Karpas-422 (cell line): Measurements from ENCODE around the gene ITGA7. TPM values are rescaled to one million over a fixed set of nuclear protein-coding genes. Genes with fewer than 3 reads are reported as not detected.

ENCODE experiments used
- DNase-seq: peaks from one replicate; pipeline ENCODE4 v3.0.0-alpha.2; 2015
- H2AFZ ChIP-seq: fragments of 200-600 bp; sonication (generic); 2 replicates; pipeline ENCODE4 v1.6.1; 2014; ENCODE audit warnings: antibody characterized with exemption, low read length, mixed read lengths
- H3K27ac ChIP-seq: fragments of 200-600 bp; sonication (generic); 2 replicates; pipeline ENCODE4 v1.5.1; 2014; ENCODE audit warnings: mild to moderate bottlenecking, low read length, moderate library complexity
- H3K27me3 ChIP-seq: fragments of 200-600 bp; sonication (generic); 2 replicates; pipeline ENCODE4 v1.6.1; 2014; ENCODE audit warnings: low read length, mixed read lengths
- H3K36me3 ChIP-seq: fragments of 200-600 bp; sonication (generic); 2 replicates; pipeline ENCODE4 v1.6.1; 2014; ENCODE audit warnings: low read length, mixed read lengths; ENCODE audit not compliant: insufficient read depth
- H3K4me1 ChIP-seq: fragments of 200-600 bp; sonication (generic); 2 replicates; pipeline ENCODE4 v1.6.1; 2014; ENCODE audit warnings: mild to moderate bottlenecking, low read length, mixed read lengths
- H3K4me2 ChIP-seq: fragments of 200-600 bp; sonication (generic); 2 replicates; pipeline ENCODE4 v1.6.1; 2014; ENCODE audit warnings: low read length, low read depth, mild to moderate bottlenecking; ENCODE audit not compliant: poor library complexity, severe bottlenecking
- H3K4me3 ChIP-seq: fragments of 200-600 bp; sonication (generic); 2 replicates; pipeline ENCODE4 v1.5.1; 2014; ENCODE audit warnings: mild to moderate bottlenecking, antibody characterized with exemption, low read length, mixed read lengths
- H3K79me2 ChIP-seq: fragments of 200-600 bp; sonication (generic); 2 replicates; pipeline ENCODE4 v1.6.1; 2014; ENCODE audit warnings: mild to moderate bottlenecking, low read length, mixed read lengths
- H3K9ac ChIP-seq: fragments of 200-600 bp; sonication (generic); 2 replicates; pipeline ENCODE4 v1.6.0; 2014; ENCODE audit warnings: low read length
- H3K9me2 ChIP-seq: fragments of 200-600 bp; sonication (generic), shearing (Covaris generic); replicated peaks from 2 replicates; pipeline ENCODE4 v1.6.0; 2014; ENCODE audit warnings: mild to moderate bottlenecking, low read length, moderate library complexity; ENCODE audit not compliant: insufficient read depth
- H3K9me3 ChIP-seq: fragments of 300-700, 200-600 bp; sonication (generic); 2 replicates; pipeline ENCODE4 v1.6.1; 2014; ENCODE audit warnings: low read length, mixed read lengths
- H4K20me1 ChIP-seq: fragments of 200-600 bp; sonication (generic); 2 replicates; pipeline ENCODE4 v1.6.1; 2014; ENCODE audit warnings: mild to moderate bottlenecking, antibody characterized with exemption, low read length, low read depth; ENCODE audit not compliant: insufficient read depth
- total RNA-seq: library from RNA; depleted of rRNA; stranded (reverse); fragments of >200 nt; shearing (Covaris generic); gene quantifications from 2 replicates; pipeline ENCODE4 v1.2.3, GENCODE V29; 2014; ENCODE audit warnings: low replicate concordance

Gene ITGA7
- total RNA-seq, 1 experiment from 2014 or later = 0.78 TPM

DNA sequence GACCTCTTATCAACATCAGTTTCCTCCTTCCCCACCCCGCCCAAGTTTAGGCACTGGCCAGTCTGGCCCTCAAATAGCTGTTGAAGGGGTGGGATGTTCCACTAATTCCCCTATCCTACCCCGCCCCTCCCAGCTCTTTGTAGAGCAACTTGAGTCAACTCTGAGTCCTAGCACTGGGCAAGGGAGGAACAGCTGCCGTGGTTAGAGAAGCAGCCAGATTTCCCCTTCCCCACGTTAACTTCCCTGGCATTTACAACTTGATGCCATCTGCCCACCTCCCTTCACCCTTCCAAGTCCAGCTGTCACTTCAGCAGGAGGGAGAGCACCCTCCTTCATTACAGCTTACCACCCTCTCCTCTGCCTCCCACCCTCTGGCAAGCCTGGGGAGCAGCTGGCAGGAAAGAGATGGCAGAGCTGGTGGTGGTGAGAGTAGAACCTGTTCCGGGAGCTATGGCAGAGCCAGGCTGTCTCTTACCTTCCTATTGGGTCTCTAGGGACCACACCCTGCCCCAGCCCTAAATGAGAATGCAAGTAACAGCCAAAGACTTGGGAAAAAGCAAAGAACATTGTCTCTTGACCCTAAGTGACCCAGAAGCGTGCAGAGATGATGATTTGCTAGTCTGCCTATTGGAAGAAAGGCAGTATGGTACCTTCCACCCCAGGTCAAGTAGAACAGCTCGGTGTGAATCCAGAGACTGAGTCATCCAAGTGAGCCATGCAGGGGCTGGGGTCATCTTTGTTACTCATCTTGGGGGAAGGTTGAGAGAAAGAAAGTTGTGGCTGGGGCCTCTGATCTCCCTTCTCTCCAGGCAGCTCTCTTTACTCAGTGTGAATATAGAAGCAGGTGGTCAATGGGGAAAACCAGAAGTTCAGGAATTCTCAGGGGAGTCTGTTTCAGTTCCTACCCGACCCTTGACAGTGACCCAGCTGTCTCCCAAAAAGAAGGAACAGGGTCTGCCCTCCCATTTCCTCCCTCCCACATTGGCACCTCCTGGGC, 9.6 kb upstream of the ITGA7 start:
- Histone ChIP-seq H3K79me2 (peaks cover 25% of the 10 kb centered on the region), H3K27me3 (no peaks in the 10 kb centered on the region), H2AFZ (no peak overlapping the region), H3K9me2 (no peaks in the 10 kb centered on the region), H3K4me2 (peak overlapping the region; percentile 95), H3K9me3 (no peaks in the 10 kb centered on the region), H4K20me1 (no peaks in the 10 kb centered on the region), H3K9ac (peak overlapping the region; percentile 84), H3K27ac (peak overlapping the region; percentile 76; the same call in 1 of the 2 replicates), H3K4me1 (peaks cover 34% of the 10 kb centered on the region), H3K4me3 (peak overlapping the region; percentile 74), H3K36me3 (no peaks in the 10 kb centered on the region)
- DNase-seq = no peak

DNA sequence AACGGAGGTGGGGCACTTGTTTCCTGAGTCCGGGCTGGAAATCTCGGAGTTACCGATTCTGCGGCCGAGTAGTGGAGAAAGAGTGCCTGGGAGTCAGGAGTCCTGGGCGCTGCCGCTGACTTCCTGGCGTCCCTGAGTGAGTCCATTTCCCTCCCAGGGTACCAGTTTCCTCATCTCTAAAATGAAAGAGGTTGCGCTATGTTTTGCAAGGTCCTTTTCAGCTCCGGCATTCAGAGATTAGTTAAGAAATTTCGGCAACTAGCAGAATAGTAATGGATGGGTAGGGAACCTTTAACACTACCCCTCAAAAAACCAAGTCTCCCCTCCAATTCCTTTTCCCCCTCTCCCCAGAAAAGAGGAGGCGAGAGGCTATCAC, 8.9 kb upstream of the ITGA7 start:
- Histone ChIP-seq H4K20me1 (no peaks in the 10 kb centered on the region), H3K4me3 (peak overlapping the region; percentile 74), H3K4me1 (peaks cover 34% of the 10 kb centered on the region), H3K27ac (peak overlapping the region; percentile 76; the same call in 1 of the 2 replicates), H3K9me2 (no peaks in the 10 kb centered on the region), H3K9ac (peak overlapping the region; percentile 84), H3K4me2 (peak overlapping the region; percentile 95), H3K36me3 (no peaks in the 10 kb centered on the region), H2AFZ (peak overlapping the region; percentile 81; the same call in 1 of the 2 replicates), H3K27me3 (no peaks in the 10 kb centered on the region), H3K9me3 (no peaks in the 10 kb centered on the region), H3K79me2 (peaks cover 25% of the 10 kb centered on the region)
- no peak for DNase-seq

DNA sequence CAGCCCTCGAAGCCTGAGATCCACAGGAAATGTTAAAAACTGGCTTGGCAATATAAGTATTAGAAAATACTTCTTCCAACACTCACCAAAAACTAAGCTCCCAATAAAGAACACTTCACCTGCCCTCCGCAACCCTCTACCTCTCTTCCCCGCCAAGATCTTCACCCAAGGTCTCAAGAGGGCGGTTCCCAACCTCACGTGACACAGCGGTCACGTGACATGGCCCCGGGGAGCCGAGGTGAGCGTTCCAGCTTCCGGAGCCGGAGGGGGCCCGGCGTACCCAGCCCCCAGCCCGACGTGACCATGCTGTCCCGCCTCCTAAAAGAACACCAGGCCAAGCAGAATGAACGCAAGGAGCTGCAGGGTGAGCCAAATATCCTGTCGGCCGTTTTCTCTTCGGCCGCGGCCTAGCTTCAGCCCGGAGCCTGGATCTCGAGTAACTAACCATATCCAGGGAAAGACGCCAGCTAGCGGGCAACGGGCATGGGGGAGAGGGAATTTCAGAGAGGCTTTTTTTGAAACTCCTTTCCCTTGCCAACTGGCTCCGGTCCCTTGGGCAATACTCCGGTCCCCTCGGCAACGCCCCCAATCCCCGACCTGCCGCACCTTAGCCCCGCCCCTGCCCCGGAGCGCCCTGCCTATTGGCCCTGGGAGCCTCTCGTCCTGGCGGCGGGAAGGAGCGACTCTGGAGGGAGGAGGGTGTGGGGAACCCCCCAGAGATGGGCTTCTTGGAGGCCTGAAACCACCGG, 8.3 kb upstream of the ITGA7 start, which contains the start of gene BLOC1S1:
Gene BLOC1S1 (plus strand): TSS at position 214 of the 749 bp plus-strand sequence. CDS start 6 bp downstream, at position 220.
- no peaks in the 10 kb centered on the region for H3K9me3 ChIP-seq
- peak within 1 kb of the TSS; percentile 95 for H3K4me2 ChIP-seq
- H2AFZ ChIP-seq = peak within 1 kb of the TSS; percentile 81
- DNase-seq = peak; percentile 98
- H3K4me1 ChIP-seq = peaks cover 34% of the 10 kb centered on the region
- peak within 1 kb of the TSS; percentile 84 for H3K9ac ChIP-seq
- H3K27ac ChIP-seq = peak within 1 kb of the TSS; percentile 76
- no peaks in the 10 kb centered on the region for H3K36me3 ChIP-seq
- no peaks in the 10 kb centered on the region for H3K9me2 ChIP-seq
- H3K79me2 ChIP-seq = peaks cover 25% of the 10 kb centered on the region
- H4K20me1 ChIP-seq = no peaks in the 10 kb centered on the region
- H3K4me3 ChIP-seq = peak within 1 kb of the TSS; percentile 74
- H3K27me3 ChIP-seq = no peaks in the 10 kb centered on the region

DNA sequence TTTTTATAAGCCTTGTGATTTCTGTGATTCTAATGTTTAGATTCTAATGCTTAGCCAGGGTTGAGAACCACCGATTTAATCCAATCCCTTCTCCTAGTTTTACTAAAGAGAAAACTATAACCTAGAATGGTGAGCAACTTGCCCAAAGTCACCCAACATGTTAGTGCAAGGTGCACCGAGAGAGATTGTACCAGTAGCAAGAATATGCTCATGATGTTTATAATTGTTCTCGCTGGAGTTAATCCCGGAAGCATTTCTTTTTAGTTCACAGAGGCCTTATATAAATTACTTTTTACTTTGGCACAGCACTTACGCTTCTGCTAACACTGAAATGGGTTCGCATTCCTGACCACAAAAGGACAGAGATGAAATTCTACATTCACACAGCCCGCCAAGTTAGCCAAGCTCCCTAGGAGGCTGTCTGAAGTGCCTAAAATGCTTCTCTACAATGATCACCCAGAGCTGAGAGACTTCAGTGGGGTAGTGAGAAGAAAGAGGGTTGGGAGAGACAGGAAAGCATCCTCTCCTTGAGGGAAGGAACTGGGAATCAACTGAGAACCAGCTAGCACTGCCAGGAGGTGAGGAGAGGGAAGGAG, 7.6 kb upstream of the ITGA7 start:
- Histone ChIP-seq H3K4me1 (peaks cover 34% of the 10 kb centered on the region), H3K27me3 (no peaks in the 10 kb centered on the region), H3K79me2 (peaks cover 25% of the 10 kb centered on the region), H4K20me1 (no peaks in the 10 kb centered on the region), H3K4me3 (peak overlapping the region; percentile 74), H3K9ac (peak overlapping the region; percentile 84), H3K27ac (no peak overlapping the region), H3K9me2 (no peaks in the 10 kb centered on the region), H3K36me3 (no peaks in the 10 kb centered on the region), H3K9me3 (no peaks in the 10 kb centered on the region), H3K4me2 (peak overlapping the region; percentile 95), H2AFZ (peak overlapping the region; percentile 81)
- no peak for DNase-seq

DNA sequence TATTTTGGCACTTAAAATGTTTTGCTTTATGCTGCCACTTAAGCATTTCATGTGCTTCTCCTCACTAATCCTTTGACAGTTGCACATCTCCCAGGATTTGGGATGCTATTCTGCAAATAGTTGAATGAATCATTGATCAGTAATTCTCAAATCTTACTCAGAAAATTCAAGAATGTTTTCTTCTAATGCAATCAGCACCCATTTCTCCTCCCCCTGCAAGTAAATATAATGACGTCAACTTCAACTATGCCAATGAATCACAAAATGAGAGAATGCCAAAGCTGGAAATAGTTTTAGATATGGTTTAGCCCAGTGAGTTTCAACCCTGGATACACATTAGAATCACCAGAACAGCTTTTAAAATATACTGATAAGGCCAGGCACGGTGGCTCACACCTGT, 6.0 kb upstream of the ITGA7 start:
- H2AFZ ChIP-seq = no peak overlapping the region
- peaks cover 23% of the 10 kb centered on the region for H3K79me2 ChIP-seq
- H3K9me2 ChIP-seq = no peaks in the 10 kb centered on the region
- no peak overlapping the region for H3K4me2 ChIP-seq
- no peaks in the 10 kb centered on the region for H3K9me3 ChIP-seq
- H3K36me3 ChIP-seq = no peaks in the 10 kb centered on the region
- no peak overlapping the region for H3K27ac ChIP-seq
- H3K9ac ChIP-seq = no peak overlapping the region
- H4K20me1 ChIP-seq = no peaks in the 10 kb centered on the region
- no peaks in the 10 kb centered on the region for H3K27me3 ChIP-seq
- peaks cover 27% of the 10 kb centered on the region for H3K4me1 ChIP-seq
- no peak for DNase-seq
- no peak overlapping the region for H3K4me3 ChIP-seq

DNA sequence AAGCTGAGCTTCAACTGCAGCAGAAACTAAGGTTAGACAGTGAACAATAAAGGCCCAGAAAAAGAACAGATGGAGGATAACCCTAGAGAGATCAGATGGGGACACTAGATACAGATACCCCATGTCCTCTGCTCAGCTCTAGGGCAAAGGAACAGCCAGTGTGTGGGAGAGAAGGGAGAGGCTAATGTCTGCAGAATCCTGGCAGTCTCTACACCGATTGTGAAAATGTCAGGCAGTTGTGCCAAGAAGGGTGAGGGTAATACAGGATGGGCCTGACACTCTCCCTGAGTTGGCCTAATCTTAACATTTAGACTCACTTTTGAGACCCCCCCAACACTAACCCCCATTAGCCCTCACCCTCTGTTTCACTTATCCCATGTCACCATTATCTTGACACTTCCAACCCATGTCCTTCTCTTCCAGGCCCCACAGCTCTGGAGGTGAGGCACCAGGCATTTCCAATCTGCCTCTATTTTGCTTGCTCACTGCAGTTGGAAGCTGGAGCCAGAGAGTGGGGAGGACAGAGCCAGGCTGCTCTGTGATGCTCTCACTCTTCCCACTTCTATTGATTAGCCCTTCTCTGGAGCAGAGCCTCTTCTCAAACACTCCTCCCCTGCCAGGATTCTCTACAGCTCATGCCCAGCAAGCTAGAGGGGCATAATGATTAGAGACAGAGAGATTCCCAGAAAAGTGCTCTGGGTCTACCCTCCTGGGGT, 5.2 kb upstream of the ITGA7 start:
- Histone ChIP-seq H3K4me1 (peaks cover 25% of the 10 kb centered on the region), H3K9me3 (no peaks in the 10 kb centered on the region), H3K9ac (no peak overlapping the region), H2AFZ (no peak overlapping the region), H3K4me2 (no peak overlapping the region), H3K27ac (no peak overlapping the region), H3K9me2 (no peaks in the 10 kb centered on the region), H3K36me3 (no peaks in the 10 kb centered on the region), H4K20me1 (no peaks in the 10 kb centered on the region), H3K27me3 (no peaks in the 10 kb centered on the region), H3K4me3 (no peak overlapping the region), H3K79me2 (peaks cover 14% of the 10 kb centered on the region)
- DNase-seq = no peak

DNA sequence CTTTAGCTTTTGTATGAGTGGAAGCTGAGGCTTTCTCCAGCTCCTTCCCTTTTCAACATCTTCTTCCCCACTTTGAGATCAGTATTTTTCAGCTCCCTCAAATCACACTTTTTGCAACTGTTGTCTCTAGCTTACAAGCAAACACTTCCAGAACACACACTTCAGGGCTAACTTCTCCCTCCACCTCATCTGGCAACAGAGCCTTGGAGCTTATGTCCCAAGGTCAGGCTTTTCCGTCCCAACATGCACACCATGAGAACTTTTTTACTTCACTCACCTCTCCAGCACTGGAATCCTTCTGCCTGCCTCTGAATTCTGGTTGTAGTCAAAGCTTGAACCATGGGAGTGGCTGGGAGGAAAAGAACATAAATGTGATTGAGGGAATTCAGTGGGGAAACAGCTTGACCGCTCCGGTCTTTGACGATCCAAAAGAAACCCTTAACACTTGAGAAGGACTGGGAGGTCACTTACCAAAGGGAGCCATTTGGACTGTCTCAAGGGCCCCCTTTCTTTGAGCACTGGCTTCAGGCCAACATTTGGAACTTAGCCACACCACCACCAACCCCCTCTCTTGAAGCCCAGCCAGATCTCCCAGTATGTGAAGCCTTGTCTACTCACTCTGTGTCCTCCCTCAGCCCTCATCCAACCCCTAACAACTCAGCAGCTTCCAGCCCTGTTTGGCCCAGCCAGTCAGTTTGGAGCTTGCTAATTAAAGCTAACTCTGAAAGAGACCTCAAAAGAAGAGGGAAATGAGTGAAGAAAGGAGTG, 4.3 kb upstream of the ITGA7 start:
- Histone ChIP-seq H3K27me3 (no peaks in the 10 kb centered on the region), H2AFZ (no peak overlapping the region), H3K4me3 (no peak overlapping the region), H3K4me2 (no peak overlapping the region), H3K36me3 (no peaks in the 10 kb centered on the region), H4K20me1 (no peaks in the 10 kb centered on the region), H3K79me2 (peaks cover 5% of the 10 kb centered on the region), H3K9me3 (no peaks in the 10 kb centered on the region), H3K9me2 (no peaks in the 10 kb centered on the region), H3K27ac (no peak overlapping the region), H3K9ac (no peak overlapping the region), H3K4me1 (peaks cover 16% of the 10 kb centered on the region)
- DNase-seq = no peak
